GM21381 (cell line): ENCODE data around the gene ITSN2.

Source experiments
- ATAC-seq: cut with Tn5 transposase; IDR thresholded peaks from one replicate; pipeline ENCODE4 v1.9.1; 2021; ENCODE audit warnings: mild to moderate bottlenecking, moderate library complexity; ENCODE audit not compliant: unreplicated experiment

ITSN2 gene

GRCh38 chr2:24273598-24273997 lies 86.7 kb downstream of the ITSN2 start:
- no peak for ATAC-seq

GRCh38 chr2:24272907-24273306 lies 87.4 kb downstream of the ITSN2 start:
- ATAC-seq: no peak

- ATAC-seq: no peak
Observed at GRCh38 chr2:24272161-24272802, 88.1 kb downstream of the ITSN2 start.

GRCh38 chr2:24269265-24269664 lies 91.1 kb downstream of the ITSN2 start:
- no peak for ATAC-seq

GRCh38 chr2:24265212-24265611 lies 95.1 kb downstream of the ITSN2 start:
- ATAC-seq: no peak

- ATAC-seq: no peak
Observed at GRCh38 chr2:24262421-24262970, 97.8 kb downstream of the ITSN2 start.

- no peak for ATAC-seq
Observed at GRCh38 chr2:24261441-24261840, 98.9 kb downstream of the ITSN2 start.

- ATAC-seq: no peak
Observed at GRCh38 chr2:24259316-24259715, 101.0 kb downstream of the ITSN2 start.

- ATAC-seq: no peak
Observed at GRCh38 chr2:24258718-24259117, 101.6 kb downstream of the ITSN2 start.

GRCh38 chr2:24253303-24253919 lies 106.9 kb downstream of the ITSN2 start:
- ATAC-seq: no peak

- ATAC-seq: no peak
Observed at GRCh38 chr2:24247592-24247991, 112.7 kb downstream of the ITSN2 start.

GRCh38 chr2:24247164-24247563 lies 113.2 kb downstream of the ITSN2 start:
- no peak for ATAC-seq

GRCh38 chr2:24245986-24246776 lies 114.2 kb downstream of the ITSN2 start:
- no peak for ATAC-seq

GRCh38 chr2:24241528-24241927 lies 118.8 kb downstream of the ITSN2 start:
- no peak for ATAC-seq

GRCh38 chr2:24239553-24239952 lies 120.8 kb downstream of the ITSN2 start:
- ATAC-seq: no peak

- ATAC-seq: no peak
Observed at GRCh38 chr2:24238158-24238557, 122.2 kb downstream of the ITSN2 start.

- ATAC-seq: no peak
Observed at GRCh38 chr2:24237313-24237712, 123.0 kb downstream of the ITSN2 start.

- ATAC-seq: no peak
Observed at GRCh38 chr2:24233321-24233720, 127.0 kb downstream of the ITSN2 start.

GRCh38 chr2:24231461-24231881 lies 128.9 kb downstream of the ITSN2 start:
- ATAC-seq: no peak

- no peak for ATAC-seq
Observed at GRCh38 chr2:24228470-24228869, 131.9 kb downstream of the ITSN2 start.

GRCh38 chr2:24225499-24226242 lies 134.7 kb downstream of the ITSN2 start:
- no peak for ATAC-seq
